K562 (cell line): Measurements from ENCODE around the gene EZH1.

Experiments used
- CBX1 ChIP-seq: sonication (generic); IDR thresholded peaks from 2 replicates; pipeline ENCODE4 v1.6.1; 2016; ENCODE audit warnings: antibody characterized with exemption, low read depth, mild to moderate bottlenecking
- IRF2 ChIP-seq: sonication (generic); formaldehyde crosslinking; IDR thresholded peaks from 2 replicates; pipeline ENCODE4 v1.8.1; 2022; ENCODE audit warnings: mild to moderate bottlenecking, missing genetic modification reagents

DNA sequence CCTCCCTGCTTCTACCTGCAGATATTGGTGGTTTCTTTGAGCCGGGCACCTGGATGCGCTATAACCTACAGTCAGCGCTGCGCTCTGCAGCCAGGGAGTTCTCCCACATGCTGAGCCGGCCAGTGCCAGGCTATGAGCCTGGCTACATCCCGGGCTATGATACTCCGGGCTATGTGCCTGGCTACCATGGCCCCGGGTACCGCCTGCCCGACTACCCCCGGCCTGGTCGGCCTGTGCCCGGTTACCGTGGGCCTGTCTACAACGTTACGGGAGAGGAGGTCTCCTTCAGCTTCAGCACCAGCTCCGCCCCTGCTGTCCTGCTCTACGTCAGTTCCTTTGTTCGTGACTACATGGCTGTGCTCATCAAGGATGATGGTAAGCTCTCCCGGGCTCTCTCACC lies 49.3 kb downstream of the EZH1 start:
- TF ChIP-seq CBX1 = no peak
- TF ChIP-seq IRF2 (CRISPR knock-in tag) = no peak
